OCI-LY3 (cell line): ENCODE data around the gene SETBP1.

Experiments
- H2AFZ ChIP-seq: fragments of 200-600, 300-600 bp; shearing (Covaris generic); 2 replicates; pipeline ENCODE4 v1.6.0; 2014; ENCODE audit warnings: antibody characterized with exemption, low read depth, low read length
- H3K27ac ChIP-seq: fragments of 200-600, 300-600 bp; sonication (generic); 2 replicates; pipeline ENCODE4 v1.5.1; 2014; ENCODE audit warnings: mild to moderate bottlenecking, low read length, moderate library complexity, mixed read lengths
- H3K27me3 ChIP-seq: fragments of 200-600, 300-600 bp; sonication (generic); 2 replicates; pipeline ENCODE4 v1.6.1; 2014; ENCODE audit warnings: low read depth, low read length, mixed read lengths
- H3K36me3 ChIP-seq: fragments of 200-600, 300-600 bp; sonication (generic); replicated peaks from 2 replicates; pipeline ENCODE3; 2014; ENCODE audit warnings: low read depth, low read length, mixed read lengths
- H3K4me1 ChIP-seq: fragments of 300-600, 200-600 bp; sonication (generic); 2 replicates; pipeline ENCODE4 v1.6.1; 2014; ENCODE audit warnings: low read length, mixed read lengths
- H3K4me2 ChIP-seq: fragments of 200-600, 300-600 bp; sonication (generic); 2 replicates; pipeline ENCODE4 v1.6.1; 2014; ENCODE audit warnings: low read length, mixed read lengths
- H3K4me3 ChIP-seq: fragments of 300-600, 200-600 bp; sonication (generic); 2 replicates; pipeline ENCODE4 v1.5.1; 2014; ENCODE audit warnings: antibody characterized with exemption, mild to moderate bottlenecking, low read length, moderate library complexity
- H3K79me2 ChIP-seq: fragments of 300-600, 200-600 bp; shearing (Covaris generic); 2 replicates; pipeline ENCODE4 v1.6.1; 2014; ENCODE audit warnings: mild to moderate bottlenecking, low read length, mixed read lengths
- H3K9ac ChIP-seq: fragments of 300-600, 200-600 bp; shearing (Covaris generic); 2 replicates; pipeline ENCODE4 v1.6.0; 2014; ENCODE audit warnings: mild to moderate bottlenecking, low read length, moderate library complexity
- H3K9me3 ChIP-seq: fragments of 200-600, 300-600 bp; shearing (Covaris generic); 2 replicates; pipeline ENCODE4 v1.6.1; 2014; ENCODE audit warnings: low read length, mixed read lengths; ENCODE audit not compliant: insufficient read depth
- H4K20me1 ChIP-seq: fragments of 200-600, 300-600 bp; sonication (generic); 2 replicates; pipeline ENCODE4 v1.6.1; 2016; ENCODE audit warnings: low read length, mixed read lengths; ENCODE audit not compliant: insufficient read depth
- CTCF ChIP-seq: fragments of 200-600, 300-600 bp; sonication (generic); IDR thresholded peaks from 2 replicates; pipeline ENCODE4 v1.5.1; 2014; ENCODE audit warnings: antibody characterized with exemption, low read length, low read depth
- EZH2phosphoT487 ChIP-seq: fragments of 200-600 bp; shearing (Covaris generic); IDR thresholded peaks from 2 replicates; pipeline ENCODE4 v1.6.1; 2018; ENCODE audit warnings: antibody characterized with exemption, mixed run types, low read depth

SETBP1 gene

GRCh38 chr18:44893966-44894365 lies 213.3 kb downstream of the SETBP1 start:
- Histone ChIP-seq H3K79me2 (no peaks in the 10 kb centered on the region), H3K4me2 (no peak overlapping the region), H3K27ac (no peak overlapping the region), H2AFZ (no peak overlapping the region), H3K4me1 (peaks cover 11% of the 10 kb centered on the region), H4K20me1 (no peaks in the 10 kb centered on the region), H3K27me3 (no peaks in the 10 kb centered on the region), H3K36me3 (peaks cover 24% of the 10 kb centered on the region), H3K9ac (no peak overlapping the region), H3K9me3 (peaks cover 18% of the 10 kb centered on the region; the same call in 1 of the 2 replicates), H3K4me3 (no peak overlapping the region)
- TF ChIP-seq CTCF (no peak), EZH2phosphoT487 (no peak)

- Histone ChIP-seq H4K20me1 (no peaks in the 10 kb centered on the region), H3K4me3 (no peak overlapping the region), H2AFZ (peak overlapping the region; percentile 54; the same call in 1 of the 2 replicates), H3K27ac (no peak overlapping the region), H3K79me2 (no peaks in the 10 kb centered on the region), H3K36me3 (peaks cover 20% of the 10 kb centered on the region), H3K9ac (no peak overlapping the region), H3K4me2 (peak overlapping the region; percentile 26; the same call in 1 of the 2 replicates), H3K27me3 (no peaks in the 10 kb centered on the region), H3K9me3 (peaks cover 17% of the 10 kb centered on the region; the same call in 1 of the 2 replicates), H3K4me1 (peaks cover 4% of the 10 kb centered on the region)
- TF ChIP-seq CTCF (peak; percentile 86), EZH2phosphoT487 (no peak)
Measured at GRCh38 chr18:44895176-44895798, 214.6 kb downstream of the SETBP1 start.

GRCh38 chr18:44896846-44897245 lies 216.2 kb downstream of the SETBP1 start:
- Histone ChIP-seq H3K9me3 (peaks cover 1% of the 10 kb centered on the region; the same call in 1 of the 2 replicates), H3K4me1 (peaks cover 7% of the 10 kb centered on the region), H3K27me3 (no peaks in the 10 kb centered on the region), H3K27ac (no peak overlapping the region), H3K9ac (no peak overlapping the region), H3K36me3 (peaks cover 5% of the 10 kb centered on the region), H3K4me3 (no peak overlapping the region), H4K20me1 (no peaks in the 10 kb centered on the region), H3K4me2 (no peak overlapping the region), H3K79me2 (no peaks in the 10 kb centered on the region), H2AFZ (no peak overlapping the region)
- TF ChIP-seq CTCF (no peak), EZH2phosphoT487 (no peak)

GRCh38 chr18:44897411-44897810 lies 216.7 kb downstream of the SETBP1 start:
- Histone ChIP-seq H3K9me3 (no peaks in the 10 kb centered on the region), H3K4me3 (no peak overlapping the region), H3K36me3 (no peaks in the 10 kb centered on the region), H3K27me3 (no peaks in the 10 kb centered on the region), H3K27ac (no peak overlapping the region), H4K20me1 (no peaks in the 10 kb centered on the region), H3K9ac (no peak overlapping the region), H2AFZ (no peak overlapping the region), H3K79me2 (no peaks in the 10 kb centered on the region), H3K4me2 (no peak overlapping the region), H3K4me1 (peaks cover 7% of the 10 kb centered on the region)
- no peak for TF ChIP-seq CTCF
- no peak for TF ChIP-seq EZH2phosphoT487
